ENCODE results near the gene ANKRD23. TPM values are rescaled to one million over a fixed set of nuclear protein-coding genes. Genes with fewer than 3 reads are reported as not detected.

Gene ANKRD23
- total and polyA plus RNA-seq, 2 of the 4 experiments (the other 2 are of a cell fraction), result 0.54 to 1.5 TPM

- Histone ChIP-seq H2BK20ac (ENCODE audit: low read depth, low read length) (no peak overlapping the region), H2BK5ac (ENCODE audit: low read depth, low read length, poor library complexity, severe bottlenecking) (no peak overlapping the region), H2AK9ac (replicated peaks; ENCODE audit: low read depth, low read length, poor library complexity) (no peak overlapping the region), H4K91ac (ENCODE audit: insufficient read depth, low read depth, low read length) (no peak overlapping the region), H3K4me1 (ENCODE audit: control insufficient read depth, insufficient read depth, low read length) (peaks cover 5% of the 10 kb centered on the region), H4K5ac (ENCODE audit: low read depth, low read length) (no peak overlapping the region), H2AK5ac (ENCODE audit: low read depth, low read length) (no peak overlapping the region), H2AFZ (replicated peaks; ENCODE audit: low read length, poor library complexity) (no peak overlapping the region), H2BK120ac (ENCODE audit: low read depth, low read length) (no peak overlapping the region), H3K9ac (ENCODE audit: low read depth, low read length) (no peak overlapping the region), H3K14ac (replicated peaks; ENCODE audit: low read depth, low read length) (no peak overlapping the region), H4K8ac (ENCODE audit: low read depth in 2 of 2, low read length in 2 of 2) (no peak overlapping the region), H3K23ac (ENCODE audit: low read depth, low read length) (no peak overlapping the region), H3K9me1 (ENCODE audit: insufficient read depth, low read length) (peaks cover 3% of the 10 kb centered on the region; the same call in 1 of the 2 replicates), H4K20me1 (ENCODE audit: insufficient read depth, low read length) (no peaks in the 10 kb centered on the region; the same call in 1 of the 2 replicates), H3K4ac (ENCODE audit: low read depth, low read length) (no peak overlapping the region), H3K4me3 (ENCODE audit: insufficient read depth, low read depth, low read length) (no peak overlapping the region), H3K56ac (ENCODE audit: extremely low read depth, insufficient read depth, low read length) (no peak overlapping the region), H3K79me1 (ENCODE audit: low read depth in 1 of 2, low read length in 2 of 2) (peaks cover 11 to 27% of the 10 kb centered on the region in 2 experiments), H3K36me3 (ENCODE audit: control insufficient read depth, insufficient read depth, low read length) (peaks cover 21% of the 10 kb centered on the region), H3K27ac (ENCODE audit: insufficient read depth, low read length) (no peak overlapping the region), H3K4me2 (ENCODE audit: low read depth, low read length) (no peak overlapping the region), H3K27me3 (ENCODE audit: control insufficient read depth, insufficient read depth, low read length) (no peaks in the 10 kb centered on the region), H3K18ac (ENCODE audit: low read depth, low read length) (no peak overlapping the region), H2BK15ac (ENCODE audit: low read depth, low read length) (no peak overlapping the region), H3K9me3 (ENCODE audit: control insufficient read depth, insufficient read depth, low read length) (no peaks in the 10 kb centered on the region)
- DNase-seq (no peak), ATAC-seq (ENCODE audit: low read depth) (no peak)
- WGBS, 2 experiments (ENCODE audit: extremely low coverage in 2 of 2, insufficient read length in 1 of 2), result 91% methylated on average over 12 of the region's 15 CpGs; no CpG with 5 or more reads in 1 of the 2 experiments
- intact Hi-C loops (cut with micrococcal nuclease), result no loop called here
- dilution Hi-C loops (cut with HindIII; ENCODE audit: low sequenced_read_pairs, unreplicated experiment), result no loop called here
- CTCF ChIA-PET, result no interaction called here
- no TSS peak for BruUV-seq (replicated peaks)
- in situ Hi-C loops (cut with MboI; ENCODE audit: low sequenced_read_pairs), result loop anchor here (25.0 kb wide), 1 partner anchor 259 kb away; the partner anchor contains the start of gene ANKRD36
- POLR2A ChIA-PET (ENCODE audit: unreplicated experiment), result no interaction called here
- TF ChIP-seq RFX5 (IDR thresholded peaks at IDR 0.05; ENCODE audit: low read depth, low read length) (no peak), NFE2L2 (IDR thresholded peaks at IDR 0.05; ENCODE audit: low read depth, low read length) (no peak), SMC3 (IDR thresholded peaks at IDR 0.05; ENCODE audit: low read depth, low read length) (no peak), ELK1 (IDR thresholded peaks at IDR 0.05; ENCODE audit: borderline replicate concordance, low read depth, low read length) (no peak), CHD1 (IDR thresholded peaks at IDR 0.05; ENCODE audit: low read depth, low read length) (no peak), MXI1 (IDR thresholded peaks at IDR 0.05; ENCODE audit: borderline replicate concordance, low read depth, low read length) (no peak), BHLHE40 (IDR thresholded peaks at IDR 0.05; ENCODE audit: low read depth, low read length) (no peak), CEBPB (IDR thresholded peaks at IDR 0.05; ENCODE audit: low read depth, low read length) (no peak)
- TF ChIP-seq, protein P1, sequence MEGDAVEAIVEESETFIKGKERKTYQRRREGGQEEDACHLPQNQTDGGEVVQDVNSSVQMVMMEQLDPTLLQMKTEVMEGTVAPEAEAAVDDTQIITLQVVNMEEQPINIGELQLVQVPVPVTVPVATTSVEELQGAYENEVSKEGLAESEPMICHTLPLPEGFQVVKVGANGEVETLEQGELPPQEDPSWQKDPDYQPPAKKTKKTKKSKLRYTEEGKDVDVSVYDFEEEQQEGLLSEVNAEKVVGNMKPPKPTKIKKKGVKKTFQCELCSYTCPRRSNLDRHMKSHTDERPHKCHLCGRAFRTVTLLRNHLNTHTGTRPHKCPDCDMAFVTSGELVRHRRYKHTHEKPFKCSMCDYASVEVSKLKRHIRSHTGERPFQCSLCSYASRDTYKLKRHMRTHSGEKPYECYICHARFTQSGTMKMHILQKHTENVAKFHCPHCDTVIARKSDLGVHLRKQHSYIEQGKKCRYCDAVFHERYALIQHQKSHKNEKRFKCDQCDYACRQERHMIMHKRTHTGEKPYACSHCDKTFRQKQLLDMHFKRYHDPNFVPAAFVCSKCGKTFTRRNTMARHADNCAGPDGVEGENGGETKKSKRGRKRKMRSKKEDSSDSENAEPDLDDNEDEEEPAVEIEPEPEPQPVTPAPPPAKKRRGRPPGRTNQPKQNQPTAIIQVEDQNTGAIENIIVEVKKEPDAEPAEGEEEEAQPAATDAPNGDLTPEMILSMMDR (conservative IDR thresholded peaks at IDR 0.05; ENCODE audit: low read depth, low read length), result no peak
These were observed 9.5 kb upstream of the ANKRD23 start for GRCh38 chr2:96853321-96853720.

All from IMR-90 (cell line).